Chondrocyte (in vitro differentiated cells): ENCODE measurements around the gene GSTO1. TPM values are rescaled to one million over a fixed set of nuclear protein-coding genes. Genes with fewer than 3 reads are reported as not detected.
A peak's percentile ranks its signal among the peaks of the same experiment; 100 is the strongest.

Source experiments
- DNase-seq: peaks from one replicate; pipeline ENCODE4 v3.0.0; 2021; ENCODE audit warnings: mixed read lengths, low spot score
- H3K27ac Mint-ChIP-seq: one replicate; pipeline ENCODE4 v1.8.0; 2021; ENCODE audit warnings: mild to moderate bottlenecking, moderate library complexity, mixed read lengths; ENCODE audit not compliant: unreplicated experiment
- H3K27me3 Mint-ChIP-seq: 2 replicates; pipeline ENCODE4 v1.8.0; 2021; ENCODE audit warnings: low read depth, mixed read lengths
- H3K36me3 Mint-ChIP-seq: 2 replicates; pipeline ENCODE4 v1.8.0; 2021; ENCODE audit warnings: low read depth, mixed read lengths
- H3K4me1 Mint-ChIP-seq: 2 replicates; pipeline ENCODE4 v1.8.0; 2021; ENCODE audit warnings: low read depth, mild to moderate bottlenecking, mixed read lengths
- H3K4me3 Mint-ChIP-seq: one replicate; pipeline ENCODE4 v1.8.0; 2021; ENCODE audit warnings: mild to moderate bottlenecking, moderate library complexity, mixed read lengths; ENCODE audit not compliant: unreplicated experiment
- H3K9me3 Mint-ChIP-seq: 2 replicates; pipeline ENCODE4 v1.8.0; 2021; ENCODE audit warnings: low read depth, mixed read lengths
- total RNA-seq: library from RNA; stranded (reverse); gene quantifications from 3 replicates; pipeline ENCODE4 v1.2.1, GENCODE V29; 2021
- TF ChIP-seq, protein P1 (sequence below): fragments of 200-600 bp; sonication (generic); IDR thresholded peaks from 2 replicates; pipeline ENCODE4 v1.5.0; 2021; ENCODE audit warnings: antibody characterized with exemption, mild to moderate bottlenecking, moderate library complexity

Gene GSTO1
- total RNA-seq, 1 donor from 2014 or later: 57.0 TPM

DNA sequence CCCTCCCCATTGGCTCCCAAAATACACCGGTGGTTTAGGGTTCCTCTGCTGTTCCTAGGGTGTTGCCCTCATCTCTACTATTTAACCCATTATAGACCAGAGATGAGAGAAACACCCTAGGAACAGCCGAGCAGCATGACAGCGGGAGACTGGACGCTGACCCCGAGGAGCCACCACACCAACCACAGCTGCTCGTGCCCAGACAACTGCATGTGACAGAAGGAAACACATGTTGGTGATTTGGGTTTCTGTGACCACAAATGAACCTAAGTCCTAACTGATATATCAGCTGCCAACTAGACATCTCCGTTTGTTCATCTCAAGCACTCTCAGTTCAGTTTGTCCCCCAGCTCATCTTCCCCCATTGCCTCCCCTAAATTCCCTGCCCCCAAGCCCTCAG, 35.9 kb upstream of the GSTO1 start:
- Mint-ChIP-seq H3K4me1 (no peaks in the 10 kb centered on the region), H3K9me3 (no peaks in the 10 kb centered on the region), H3K27me3 (peaks cover 25% of the 10 kb centered on the region), H3K36me3 (peaks cover 1% of the 10 kb centered on the region), H3K4me3 (no peak overlapping the region), H3K27ac (no peak overlapping the region)
- no peak for DNase-seq
- TF ChIP-seq, protein P1, sequence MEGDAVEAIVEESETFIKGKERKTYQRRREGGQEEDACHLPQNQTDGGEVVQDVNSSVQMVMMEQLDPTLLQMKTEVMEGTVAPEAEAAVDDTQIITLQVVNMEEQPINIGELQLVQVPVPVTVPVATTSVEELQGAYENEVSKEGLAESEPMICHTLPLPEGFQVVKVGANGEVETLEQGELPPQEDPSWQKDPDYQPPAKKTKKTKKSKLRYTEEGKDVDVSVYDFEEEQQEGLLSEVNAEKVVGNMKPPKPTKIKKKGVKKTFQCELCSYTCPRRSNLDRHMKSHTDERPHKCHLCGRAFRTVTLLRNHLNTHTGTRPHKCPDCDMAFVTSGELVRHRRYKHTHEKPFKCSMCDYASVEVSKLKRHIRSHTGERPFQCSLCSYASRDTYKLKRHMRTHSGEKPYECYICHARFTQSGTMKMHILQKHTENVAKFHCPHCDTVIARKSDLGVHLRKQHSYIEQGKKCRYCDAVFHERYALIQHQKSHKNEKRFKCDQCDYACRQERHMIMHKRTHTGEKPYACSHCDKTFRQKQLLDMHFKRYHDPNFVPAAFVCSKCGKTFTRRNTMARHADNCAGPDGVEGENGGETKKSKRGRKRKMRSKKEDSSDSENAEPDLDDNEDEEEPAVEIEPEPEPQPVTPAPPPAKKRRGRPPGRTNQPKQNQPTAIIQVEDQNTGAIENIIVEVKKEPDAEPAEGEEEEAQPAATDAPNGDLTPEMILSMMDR: no peak

DNA sequence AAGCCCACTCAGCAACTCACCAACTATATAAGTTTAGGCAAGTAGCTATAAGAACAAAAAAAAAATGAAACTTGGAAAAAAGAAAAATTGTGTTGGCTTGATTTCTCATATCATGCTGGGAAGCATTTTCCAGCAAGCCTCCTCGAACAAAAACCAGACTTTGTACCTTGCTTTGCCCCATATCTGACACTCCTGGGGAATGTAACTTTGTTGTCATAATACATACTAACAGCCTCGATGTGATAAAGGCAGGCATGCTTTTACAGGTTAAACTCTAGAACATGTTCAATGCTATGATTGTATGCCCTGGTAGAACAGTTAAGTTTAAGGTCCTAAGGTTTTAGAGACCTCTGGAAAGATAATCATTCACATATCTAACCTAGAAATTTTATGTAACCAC, 34.2 kb upstream of the GSTO1 start:
- TF ChIP-seq, protein P1: no peak
- Mint-ChIP-seq H3K4me1 (no peaks in the 10 kb centered on the region), H3K27me3 (peaks cover 30% of the 10 kb centered on the region), H3K27ac (no peak overlapping the region), H3K9me3 (no peaks in the 10 kb centered on the region), H3K36me3 (peaks cover 1% of the 10 kb centered on the region), H3K4me3 (no peak overlapping the region)
- DNase-seq: no peak

DNA sequence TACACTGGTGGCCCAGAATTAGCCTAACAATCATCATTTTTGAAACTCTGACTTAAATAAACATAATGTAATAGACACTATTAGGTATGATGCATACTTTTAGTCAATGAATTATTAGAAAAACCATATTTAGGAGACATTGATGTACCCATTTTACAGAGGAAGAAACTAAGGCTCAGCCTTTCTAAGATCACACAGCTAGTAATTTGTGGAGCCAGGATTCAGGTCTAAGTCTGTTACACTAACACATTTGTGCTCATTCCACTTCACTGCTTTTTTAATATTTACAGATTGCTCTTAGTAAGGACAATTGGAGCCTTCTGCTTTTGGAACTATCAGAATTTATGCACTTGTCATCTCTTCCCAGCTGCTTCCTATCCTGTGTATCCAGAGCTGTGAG, 31.4 kb upstream of the GSTO1 start:
- no peak overlapping the region for H3K4me3 Mint-ChIP-seq
- no peaks in the 10 kb centered on the region for H3K4me1 Mint-ChIP-seq
- TF ChIP-seq, protein P1: no peak
- H3K27me3 Mint-ChIP-seq: peaks cover 39% of the 10 kb centered on the region
- H3K36me3 Mint-ChIP-seq: peaks cover 1% of the 10 kb centered on the region
- no peaks in the 10 kb centered on the region for H3K9me3 Mint-ChIP-seq
- H3K27ac Mint-ChIP-seq: no peak overlapping the region
- no peak for DNase-seq

DNA sequence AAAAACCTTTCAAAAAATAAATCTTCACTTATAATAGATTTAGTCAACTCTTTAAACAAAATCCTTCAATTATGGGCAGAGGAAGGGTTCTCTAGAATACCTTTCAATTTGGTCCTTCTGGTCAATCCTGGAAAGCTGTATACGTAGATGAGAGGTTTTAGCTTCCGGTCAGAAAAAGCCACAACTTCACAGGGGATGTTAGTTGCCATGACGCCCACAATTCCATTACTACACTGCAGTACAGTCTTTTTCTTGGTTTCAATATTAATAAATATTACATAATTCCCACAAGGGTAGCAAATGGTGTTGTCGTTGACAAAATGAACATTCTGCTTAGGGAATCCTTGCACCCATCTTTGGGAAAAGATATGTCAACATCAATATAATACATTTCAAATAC, 24.2 kb upstream of the GSTO1 start:
- DNase-seq: no peak
- TF ChIP-seq, protein P1: no peak
- Mint-ChIP-seq H3K36me3 (no peaks in the 10 kb centered on the region), H3K4me1 (peaks cover 13% of the 10 kb centered on the region), H3K9me3 (peaks cover 3% of the 10 kb centered on the region), H3K4me3 (no peak overlapping the region), H3K27me3 (peaks cover 19% of the 10 kb centered on the region), H3K27ac (no peak overlapping the region)

DNA sequence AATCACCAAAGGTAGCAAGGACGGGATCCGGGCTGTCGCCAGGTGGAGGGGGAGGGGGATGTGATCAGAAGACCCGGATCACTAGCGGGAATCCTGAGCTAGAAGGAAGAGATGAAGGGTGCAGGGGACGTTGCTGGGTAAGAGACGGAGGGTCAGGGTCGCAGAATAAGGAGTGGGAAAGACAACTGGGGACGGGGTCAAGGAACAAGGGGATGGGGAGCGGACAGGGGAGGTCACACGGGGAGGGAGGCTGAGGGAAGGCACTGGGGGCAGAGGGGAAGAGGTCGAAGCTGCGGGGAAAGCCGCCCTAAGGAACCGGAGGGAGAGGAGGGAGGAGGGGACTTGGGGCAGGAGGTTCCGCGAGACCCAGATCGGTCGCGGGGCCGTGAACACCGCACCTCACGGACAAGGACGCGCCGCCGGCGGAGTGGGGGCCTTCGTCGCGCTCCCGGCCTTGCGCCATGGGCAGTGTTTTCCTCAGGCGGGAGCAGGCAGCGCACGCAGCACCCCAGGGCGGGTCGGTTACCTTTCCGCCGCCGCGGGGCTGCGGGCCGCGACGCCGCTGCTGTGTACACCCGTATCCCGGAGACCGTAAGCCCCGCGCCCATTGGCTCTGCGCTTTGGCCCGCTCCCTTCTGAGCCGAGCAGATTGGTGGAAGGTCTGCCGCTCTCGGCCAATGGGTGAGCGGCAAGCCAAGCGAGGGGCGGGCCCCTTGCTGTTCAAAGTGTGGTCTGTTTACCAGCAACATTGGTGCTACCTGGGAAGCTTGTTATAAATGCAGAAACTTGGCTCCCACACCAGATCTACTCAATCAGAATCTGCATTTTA, 22.7 kb upstream of the GSTO1 start, which contains the start of gene CFAP43:
TSS of gene CFAP43 (minus strand) at position 581 of the 829 bp plus-strand sequence. CDS start at position 463, 118 bp downstream.
- Mint-ChIP-seq H3K27me3 (peaks cover 32% of the 10 kb centered on the region), H3K36me3 (no peaks in the 10 kb centered on the region), H3K4me3 (peak within 1 kb of the TSS; percentile 80), H3K9me3 (peaks cover 3% of the 10 kb centered on the region), H3K4me1 (peaks cover 13% of the 10 kb centered on the region), H3K27ac (no peak within 1 kb of the TSS)
- TF ChIP-seq, protein P1: no peak
- DNase-seq: peak; percentile 98
